ENCODE results near the gene FAM20C. TPM values are rescaled to one million over a fixed set of nuclear protein-coding genes. Genes with fewer than 3 reads are reported as not detected.
"Not testable (repeated sequence)": the region's sequence is repeated elsewhere in the genome, so short reads cannot be mapped to it uniquely, and the experiment has no call there.

Gene FAM20C
- total RNA-seq, 1 experiment from 2014 or later: 52.6 TPM

GRCh38 chr7:181738-182137, 10.6 kb upstream of the FAM20C start:
- no peaks in the 10 kb centered on the region for H3K9me3 ChIP-seq

DNA sequence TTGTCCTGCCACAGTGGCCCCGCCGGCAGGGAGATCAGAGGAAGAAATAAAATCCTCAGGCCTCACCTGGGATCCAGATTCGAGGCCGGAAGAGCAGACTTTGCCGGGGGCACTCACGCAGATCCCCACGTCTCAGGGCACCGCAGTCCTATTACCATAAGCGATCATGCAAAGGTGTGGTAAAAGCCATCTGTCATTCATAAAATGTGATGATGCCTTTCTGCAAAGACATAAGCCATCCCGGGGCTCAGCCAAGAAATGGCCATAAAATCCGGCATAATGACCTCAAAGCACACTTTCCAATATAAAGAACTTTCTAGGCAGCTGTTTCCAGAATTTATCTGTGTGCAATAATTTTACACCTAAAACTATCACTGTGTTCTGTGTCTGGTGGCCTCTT, 9.9 kb upstream of the FAM20C start:
- H3K9me3 ChIP-seq, DNase-seq, H3K27me3 ChIP-seq, H3K36me3 ChIP-seq, H3K4me3 ChIP-seq: not testable (repeated sequence)

More at GRCh38 chr7:181738-182137, 10.6 kb upstream of the FAM20C start:
- no peak for DNase-seq
- Histone ChIP-seq H3K36me3 (no peaks in the 10 kb centered on the region), H3K4me3 (no peak overlapping the region), H3K27me3 (no peaks in the 10 kb centered on the region)

GRCh38 chr7:183496-184292, 8.7 kb upstream of the FAM20C start:
- no peak overlapping the region for H3K4me3 ChIP-seq
- H3K36me3 ChIP-seq: no peaks in the 10 kb centered on the region
- no peaks in the 10 kb centered on the region for H3K9me3 ChIP-seq
- no peaks in the 10 kb centered on the region for H3K27me3 ChIP-seq
- DNase-seq: no peak

DNA sequence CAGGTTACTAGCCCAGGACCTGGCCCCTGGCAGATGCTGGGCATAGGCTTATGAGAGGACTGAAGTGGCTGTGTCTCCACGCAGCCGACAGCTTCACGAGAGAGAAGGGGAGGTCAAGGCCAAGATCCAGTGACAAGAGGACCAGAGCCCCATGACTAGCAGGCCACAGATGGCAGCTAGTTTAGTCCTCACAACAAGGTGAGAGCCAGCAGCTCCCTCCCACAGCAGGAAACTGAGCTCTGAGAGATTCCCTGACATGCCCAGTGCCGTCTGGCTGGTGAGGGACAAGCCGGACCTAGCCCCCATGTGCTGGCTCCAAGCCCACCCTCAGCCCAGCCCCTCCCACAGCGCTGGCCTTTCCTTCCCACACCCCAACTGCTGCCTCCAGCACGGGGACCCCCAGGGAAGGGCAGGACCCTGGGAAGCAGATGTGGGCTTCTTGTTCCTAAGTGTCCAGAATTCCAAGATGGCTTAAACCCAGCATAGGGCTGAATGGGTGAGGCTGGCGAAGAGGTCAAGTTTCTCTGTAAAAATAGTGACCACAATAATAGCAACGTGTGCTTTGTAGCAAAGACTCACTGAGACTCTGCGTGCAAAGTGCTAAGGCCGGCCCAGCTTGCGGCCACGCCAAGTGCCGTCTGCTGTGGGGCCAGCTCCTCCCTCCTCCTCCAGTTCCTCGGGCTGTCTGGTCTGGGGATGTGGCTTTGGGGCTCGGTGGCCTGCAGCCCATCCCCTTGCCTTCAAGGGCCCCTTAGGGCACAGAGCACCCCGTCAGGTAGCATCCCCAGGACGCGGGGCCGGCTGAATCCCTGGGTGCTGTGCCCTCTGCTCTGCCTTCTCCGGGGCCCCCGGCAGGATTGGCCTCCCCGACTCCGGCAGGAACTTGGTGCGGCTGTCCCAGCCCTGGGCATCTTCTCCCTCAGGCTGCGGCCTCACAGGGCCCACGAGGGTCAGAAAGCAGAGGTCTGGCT, 7.8 kb upstream of the FAM20C start:
- Histone ChIP-seq H3K4me3 (no peak overlapping the region), H3K27me3 (no peaks in the 10 kb centered on the region), H3K9me3 (no peaks in the 10 kb centered on the region), H3K36me3 (no peaks in the 10 kb centered on the region)
- peak; percentile 37 for DNase-seq

DNA sequence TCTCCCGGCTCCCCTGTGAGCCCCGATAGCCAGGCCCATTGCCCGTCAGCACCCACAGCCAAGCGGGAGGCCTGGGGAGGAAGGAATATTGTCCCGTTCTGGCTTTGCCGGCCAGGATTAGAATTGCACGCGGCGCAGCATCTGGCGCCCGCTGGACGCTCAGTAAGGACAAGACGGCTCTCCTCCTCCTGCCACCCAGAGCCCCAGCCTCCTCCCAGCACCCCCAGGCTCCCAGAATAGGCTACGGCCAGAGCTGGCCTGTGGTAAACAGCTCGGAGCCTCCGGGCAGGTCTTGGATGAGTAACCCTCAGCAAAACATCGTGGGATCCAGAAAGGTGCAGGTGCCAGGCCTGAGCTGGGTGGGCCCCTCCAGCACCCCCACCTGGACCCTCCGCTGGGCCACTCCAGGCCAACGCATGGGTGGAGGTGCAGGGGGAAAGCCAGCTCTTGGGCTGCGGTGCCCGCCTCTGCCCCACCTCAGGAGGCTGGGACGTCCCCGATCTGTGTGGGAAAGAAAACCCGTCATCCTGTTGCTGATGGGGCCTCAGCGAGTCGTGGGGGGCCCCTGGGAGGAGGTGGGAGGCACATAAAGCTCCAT, 5.8 kb upstream of the FAM20C start:
- Histone ChIP-seq H3K4me3 (no peak overlapping the region), H3K36me3 (peaks cover 3% of the 10 kb centered on the region), H3K9me3 (no peaks in the 10 kb centered on the region), H3K27me3 (no peaks in the 10 kb centered on the region)
- no peak for DNase-seq

DNA sequence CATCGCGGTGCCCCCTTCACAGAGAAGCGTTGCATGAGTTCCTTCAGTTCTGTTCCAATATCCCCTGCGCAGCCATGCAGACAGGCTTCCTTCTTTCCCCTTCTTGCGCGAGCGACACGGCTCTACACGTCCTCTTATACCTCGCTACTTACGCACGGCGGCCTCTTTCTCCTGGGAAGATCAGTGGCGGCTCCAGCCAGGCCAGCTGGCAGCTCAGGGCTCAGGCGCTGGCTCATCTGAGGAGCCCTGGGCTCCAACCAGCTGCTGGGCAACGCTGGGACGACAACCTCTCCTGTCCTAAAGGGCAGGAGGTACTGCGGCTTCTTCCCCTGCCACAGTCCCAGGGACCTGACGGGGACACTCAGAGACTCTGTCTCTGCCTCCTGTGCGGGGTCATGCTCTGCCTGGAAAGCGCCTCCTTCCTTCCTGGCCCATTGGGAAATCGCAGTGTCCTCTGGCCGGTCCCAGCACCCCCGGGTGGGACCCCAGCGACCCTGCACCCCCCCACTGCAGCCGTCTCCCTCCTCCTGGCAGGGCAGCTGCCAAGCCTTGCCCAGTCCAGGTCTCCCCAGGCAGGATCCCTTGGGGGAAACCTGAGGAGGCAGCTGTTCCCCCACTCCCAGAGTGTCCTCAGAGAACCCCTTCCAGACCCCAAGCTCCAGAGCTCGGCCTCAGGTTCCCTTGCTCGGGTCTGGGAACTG, 5.0 kb upstream of the FAM20C start:
- H3K4me3 ChIP-seq: no peak overlapping the region
- peaks cover 3% of the 10 kb centered on the region for H3K36me3 ChIP-seq
- no peaks in the 10 kb centered on the region for H3K9me3 ChIP-seq
- H3K27me3 ChIP-seq: no peaks in the 10 kb centered on the region
- no peak for DNase-seq

DNA sequence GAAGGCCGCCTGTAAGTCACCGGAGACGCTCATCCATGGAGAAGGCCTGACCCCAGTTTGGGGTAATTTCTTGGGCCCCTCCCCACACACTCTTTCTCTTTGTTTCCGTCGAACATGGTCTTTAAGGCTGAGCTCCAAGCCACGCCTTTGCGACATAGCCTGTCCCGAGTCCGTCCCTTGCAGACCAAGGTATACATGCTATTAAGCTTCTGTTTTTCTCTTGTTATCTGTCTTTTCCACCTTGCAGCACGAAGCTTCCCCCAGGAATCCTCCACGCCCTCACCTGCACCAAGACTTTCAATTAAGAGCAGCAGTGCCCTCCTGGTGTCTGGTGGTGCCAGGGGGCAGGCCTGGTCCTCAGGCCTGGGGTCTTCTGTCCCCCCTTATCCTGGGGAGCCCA, 4.2 kb upstream of the FAM20C start:
- DNase-seq: no peak
- Histone ChIP-seq H3K36me3 (peaks cover 3% of the 10 kb centered on the region), H3K9me3 (no peaks in the 10 kb centered on the region), H3K27me3 (no peaks in the 10 kb centered on the region), H3K4me3 (no peak overlapping the region)

DNA sequence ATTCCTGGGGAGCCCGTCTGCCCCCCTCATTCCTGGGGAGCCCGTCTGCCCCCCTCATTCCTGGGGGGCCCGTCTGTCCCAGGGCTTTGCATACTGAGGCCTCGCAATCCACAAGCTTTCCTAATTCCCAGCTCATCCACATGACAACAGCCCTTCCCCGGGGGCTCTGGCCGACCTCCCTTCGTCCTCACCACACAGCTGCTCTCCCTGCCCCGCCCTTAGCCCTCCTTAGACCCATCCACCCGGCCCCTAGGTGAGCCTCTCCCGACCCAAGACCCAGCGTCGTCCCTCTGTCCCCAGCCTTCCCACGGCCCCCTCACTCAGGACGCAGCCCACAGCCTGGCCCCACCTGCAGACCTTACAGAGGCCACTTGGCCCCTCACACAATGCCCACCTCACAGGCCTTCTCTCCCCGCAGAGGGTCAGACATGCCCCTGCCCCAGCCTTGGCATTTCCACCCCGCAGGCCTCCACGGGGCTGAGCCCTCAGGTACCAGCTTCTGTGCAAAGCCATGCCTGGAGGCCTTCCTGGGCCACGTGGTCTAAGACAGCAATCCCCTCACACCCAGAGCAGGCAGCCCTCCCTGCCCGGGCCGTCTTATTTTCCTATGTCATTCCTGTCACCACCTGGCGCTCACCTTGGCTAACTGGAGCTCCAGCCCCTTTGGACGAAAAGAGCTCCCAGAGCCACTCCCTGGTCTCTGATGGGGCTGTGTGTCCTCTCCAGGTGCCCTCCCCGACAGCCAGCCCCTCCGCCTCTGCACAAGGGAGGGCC, 3.5 kb upstream of the FAM20C start:
- Histone ChIP-seq H3K4me3 (no peak overlapping the region), H3K9me3 (no peaks in the 10 kb centered on the region), H3K36me3 (peaks cover 7% of the 10 kb centered on the region), H3K27me3 (no peaks in the 10 kb centered on the region)
- no peak for DNase-seq

DNA sequence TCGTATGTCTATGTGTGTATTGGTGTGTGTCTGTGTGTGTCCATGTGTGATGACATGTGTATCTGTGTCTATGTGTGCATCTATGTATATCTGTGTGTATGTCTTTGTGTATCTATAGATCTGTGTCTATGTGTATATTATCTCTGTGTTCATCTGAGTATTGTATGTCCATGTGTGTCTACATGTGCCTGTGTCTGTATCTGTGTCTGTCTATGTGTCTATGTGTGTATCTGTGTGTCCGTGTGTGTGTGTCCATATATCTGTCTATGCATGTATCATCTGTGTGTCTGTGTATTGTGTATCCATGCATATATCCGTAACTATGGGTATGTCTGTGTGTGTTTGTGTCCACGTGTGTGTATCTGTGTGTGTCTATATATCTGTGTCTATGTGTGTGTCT, 2.7 kb upstream of the FAM20C start:
- Histone ChIP-seq H3K9me3 (no peaks in the 10 kb centered on the region), H3K27me3 (no peaks in the 10 kb centered on the region), H3K36me3 (peaks cover 13% of the 10 kb centered on the region), H3K4me3 (no peak overlapping the region)
- no peak for DNase-seq

GRCh38 chr7:190196-190595, 2.2 kb upstream of the FAM20C start:
- Histone ChIP-seq H3K9me3 (no peaks in the 10 kb centered on the region), H3K27me3 (no peaks in the 10 kb centered on the region), H3K4me3 (no peak overlapping the region), H3K36me3 (peaks cover 18% of the 10 kb centered on the region)
- DNase-seq: no peak

DNA sequence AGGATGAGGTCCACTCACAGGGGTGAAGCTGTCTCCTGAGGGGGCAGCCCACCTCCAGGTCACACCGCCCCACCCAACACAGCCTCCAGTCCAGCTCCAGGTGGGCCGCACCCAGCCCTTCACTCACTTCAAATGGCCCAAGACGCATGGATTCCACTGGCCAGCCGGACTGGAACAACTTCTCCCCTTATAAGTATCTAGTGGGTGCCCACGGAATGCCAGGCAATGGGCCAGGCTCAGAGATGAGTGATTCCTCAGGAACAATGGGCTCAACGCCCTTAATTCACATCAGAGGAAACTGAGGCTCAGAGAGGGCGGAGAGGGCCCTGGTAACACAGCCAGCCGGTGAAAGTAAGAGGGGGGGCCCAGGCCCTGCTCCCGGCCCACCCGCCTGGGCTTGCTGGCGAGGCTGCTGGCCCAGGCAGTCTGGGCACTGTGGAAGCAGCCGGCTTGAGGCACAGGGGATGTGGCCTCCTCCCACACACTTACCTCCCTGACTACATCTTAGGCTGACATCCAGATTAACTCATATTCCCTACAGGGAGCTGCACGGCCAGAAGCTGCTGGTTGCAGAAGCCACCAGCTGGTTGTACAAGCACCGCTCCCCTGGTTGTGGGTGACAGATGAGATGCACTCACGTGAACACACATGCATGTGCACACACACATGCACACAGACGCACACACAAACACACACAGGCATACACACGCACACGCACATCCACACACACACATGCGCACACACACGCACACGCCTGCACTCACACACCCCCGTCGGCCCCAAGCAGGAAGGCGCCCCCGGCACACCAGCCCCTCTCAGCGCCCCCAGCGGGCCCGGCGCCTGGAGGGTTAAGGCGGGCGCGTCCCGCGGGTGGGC, 1.0 kb upstream of the FAM20C start:
- peak overlapping the region; percentile 57 for H3K4me3 ChIP-seq
- peaks cover 30% of the 10 kb centered on the region for H3K36me3 ChIP-seq
- no peaks in the 10 kb centered on the region for H3K9me3 ChIP-seq
- DNase-seq: peak; percentile 89
- no peaks in the 10 kb centered on the region for H3K27me3 ChIP-seq

DNA sequence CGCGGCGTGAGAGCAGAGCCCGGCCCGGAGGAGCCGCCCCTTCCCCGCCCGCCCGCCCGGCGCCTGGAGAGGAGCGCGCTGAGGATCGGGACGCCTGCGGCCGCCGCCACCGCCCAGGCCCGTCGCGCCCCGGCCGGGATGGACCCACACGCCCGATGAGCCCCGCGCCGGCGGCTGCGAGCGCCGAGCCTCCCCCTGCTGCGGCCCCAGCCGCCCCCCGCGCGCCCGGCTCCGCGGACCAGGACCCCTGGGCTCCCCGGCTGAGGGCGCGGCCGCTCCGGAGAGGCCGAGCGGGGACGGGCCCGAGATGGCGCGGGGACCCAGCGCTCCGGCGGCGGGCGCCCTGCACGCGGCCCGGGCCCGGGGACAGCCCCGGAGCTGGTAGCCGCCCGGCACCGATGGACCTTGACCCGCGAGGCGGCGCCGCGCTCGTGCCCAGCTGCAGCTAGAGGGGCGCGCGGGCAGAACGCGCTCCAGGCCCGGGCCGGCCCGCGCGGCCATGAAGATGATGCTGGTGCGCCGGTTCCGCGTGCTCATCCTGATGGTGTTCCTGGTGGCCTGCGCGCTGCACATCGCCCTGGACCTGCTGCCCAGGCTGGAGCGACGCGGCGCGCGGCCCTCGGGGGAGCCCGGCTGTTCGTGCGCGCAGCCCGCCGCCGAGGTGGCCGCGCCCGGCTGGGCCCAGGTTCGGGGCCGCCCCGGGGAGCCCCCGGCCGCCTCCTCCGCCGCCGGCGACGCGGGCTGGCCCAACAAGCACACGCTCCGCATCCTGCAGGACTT, 520 bp downstream of the FAM20C start:
- Histone ChIP-seq H3K36me3 (peaks cover 45% of the 10 kb centered on the region), H3K4me3 (peak overlapping the region; percentile 78), H3K9me3 (no peaks in the 10 kb centered on the region), H3K27me3 (no peaks in the 10 kb centered on the region)
- DNase-seq: no peak

DNA sequence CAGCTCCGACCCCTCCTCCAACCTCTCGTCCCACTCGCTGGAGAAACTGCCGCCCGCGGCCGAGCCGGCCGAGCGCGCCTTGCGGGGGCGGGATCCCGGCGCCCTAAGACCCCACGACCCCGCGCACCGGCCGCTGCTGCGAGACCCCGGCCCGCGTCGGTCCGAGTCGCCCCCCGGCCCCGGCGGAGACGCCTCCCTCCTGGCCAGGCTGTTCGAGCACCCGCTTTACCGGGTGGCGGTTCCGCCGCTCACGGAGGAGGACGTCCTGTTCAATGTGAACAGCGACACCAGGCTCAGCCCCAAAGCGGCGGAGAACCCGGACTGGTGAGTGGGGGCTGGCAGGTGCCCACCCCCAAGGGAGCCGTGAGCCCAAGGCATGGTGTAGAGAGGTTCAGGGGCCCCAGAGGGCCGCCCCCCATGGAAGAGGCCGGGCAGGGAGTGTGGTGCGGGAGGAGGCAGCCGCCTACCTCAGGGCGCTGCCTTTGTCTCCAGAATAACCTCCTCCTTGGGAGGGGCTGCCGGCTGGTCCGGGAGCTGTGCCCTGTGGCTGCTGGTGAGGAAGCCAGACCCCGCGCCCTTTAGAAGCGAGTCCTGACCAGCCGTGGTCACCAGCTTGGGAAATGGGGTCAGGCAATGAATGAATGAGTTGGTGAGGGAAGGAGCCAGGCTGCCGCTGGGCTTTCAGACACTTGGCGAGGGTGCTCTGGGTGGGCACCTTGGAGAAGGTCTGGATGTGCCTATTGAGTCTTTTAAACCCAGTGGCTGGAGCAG, 1.3 kb downstream of the FAM20C start:
- Histone ChIP-seq H3K4me3 (peak overlapping the region; percentile 78), H3K36me3 (peaks cover 53% of the 10 kb centered on the region), H3K27me3 (no peaks in the 10 kb centered on the region), H3K9me3 (no peaks in the 10 kb centered on the region)
- no peak for DNase-seq

Measured in MG63 (cell line).